Measurements from ENCODE around the gene ZBTB32. TPM values are rescaled to one million over a fixed set of nuclear protein-coding genes. Genes with fewer than 3 reads are reported as not detected.

The ZBTB32 gene
- total RNA-seq, 1 experiment from 2014 or later = not detected

DNA sequence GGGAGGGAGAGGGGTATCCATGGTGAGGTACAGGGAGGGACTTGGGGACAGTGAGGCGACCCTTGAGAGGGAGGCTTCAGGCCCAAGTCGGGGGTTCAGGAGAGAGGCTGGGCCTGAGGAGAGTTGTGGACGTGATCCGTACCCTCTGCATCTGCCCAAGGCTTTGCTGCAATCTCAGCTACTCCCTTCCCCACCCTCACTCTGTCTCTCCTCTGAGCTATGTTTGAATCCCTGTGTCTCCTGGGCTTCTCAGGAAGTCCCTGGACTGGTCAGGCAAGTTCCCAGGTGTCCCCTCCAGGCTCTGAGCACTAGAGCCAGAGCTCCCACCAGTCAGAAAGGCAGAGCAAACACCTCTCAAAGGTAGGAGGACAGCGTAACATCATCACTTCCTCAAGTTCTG is 45.8 kb downstream of the ZBTB32 start:
- DNase-seq (ENCODE audit: low read depth) = no peak

GRCh38 chr19:35751839-35752745 is 47.7 kb downstream of the ZBTB32 start:
- DNase-seq (ENCODE audit: low read depth) = no peak

GRCh38 chr19:35752746-35753350 is 48.5 kb downstream of the ZBTB32 start:
- no peak for DNase-seq (ENCODE audit: low read depth)

DNA sequence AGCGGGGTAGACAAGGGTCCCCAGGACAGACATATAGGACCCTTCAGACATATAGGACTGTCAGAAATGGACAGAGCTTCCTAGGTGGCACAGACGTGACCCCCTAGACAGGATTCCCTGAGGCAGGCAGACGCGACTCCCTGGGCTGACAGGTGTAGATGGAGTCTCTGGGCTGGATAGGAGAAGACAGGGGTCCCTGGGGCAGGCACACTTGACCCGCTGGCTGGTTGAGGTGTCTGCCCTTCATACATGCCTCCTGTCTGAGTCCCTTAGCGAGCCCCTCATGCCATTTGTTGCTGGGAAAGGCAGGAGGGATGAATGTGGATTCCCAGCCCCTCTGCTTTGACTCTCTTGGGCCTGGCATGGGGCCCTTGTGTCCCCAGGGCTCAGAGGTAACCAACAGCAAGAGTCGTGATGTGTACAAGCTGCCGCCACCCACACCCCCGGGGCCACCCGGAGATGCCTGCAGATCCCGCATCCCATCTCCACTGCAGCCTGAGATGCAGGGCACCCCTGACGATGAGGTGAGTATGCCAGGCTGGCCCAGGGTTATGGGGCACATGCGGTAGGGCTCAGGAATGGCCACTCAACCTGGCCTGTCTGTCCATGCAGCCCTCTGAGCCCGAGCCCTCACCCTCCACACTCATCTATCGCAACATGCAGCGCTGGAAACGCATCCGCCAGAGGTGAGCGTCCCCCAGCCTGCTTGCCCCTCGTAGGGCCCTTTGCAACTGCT is 49.4 kb downstream of the ZBTB32 start:
- DNase-seq (ENCODE audit: low read depth) = no peak

DNA sequence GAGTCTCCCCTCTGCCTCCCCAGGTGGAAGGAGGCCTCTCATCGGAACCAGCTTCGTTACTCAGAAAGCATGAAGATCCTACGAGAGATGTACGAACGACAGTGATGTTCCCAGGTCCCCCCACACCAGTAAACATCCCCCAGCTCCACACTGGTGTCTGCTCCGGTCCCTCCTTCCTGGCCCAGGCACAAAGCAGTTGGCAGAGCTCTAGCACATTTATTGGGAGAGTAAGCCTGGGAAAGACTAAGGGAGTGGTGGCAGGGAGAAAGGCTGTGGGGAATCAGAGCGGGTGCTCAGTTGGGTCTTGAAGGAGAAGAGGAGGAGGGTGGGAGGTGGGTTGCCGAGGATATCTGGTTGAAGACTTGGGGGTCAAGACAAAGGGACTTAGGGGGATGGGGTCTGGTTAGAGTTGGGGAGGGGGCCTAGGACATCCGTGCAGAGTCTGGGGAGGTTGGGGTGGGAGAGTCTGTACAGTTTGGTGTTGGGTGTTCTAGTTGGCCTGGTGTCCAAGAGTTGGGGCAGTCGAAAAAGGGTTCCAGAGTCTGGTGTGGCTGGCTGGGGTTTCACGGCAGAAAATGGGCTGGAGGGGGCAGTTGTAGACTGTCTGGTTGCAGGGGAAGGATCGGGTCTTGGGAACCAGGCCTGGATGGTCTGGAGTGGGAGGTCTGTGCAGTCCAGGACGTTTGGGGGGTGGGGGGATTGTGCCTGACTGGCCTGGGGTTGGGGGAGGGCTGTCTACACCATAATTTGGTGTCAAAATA is 50.2 kb downstream of the ZBTB32 start:
- no peak for DNase-seq (ENCODE audit: low read depth)

GRCh38 chr19:35755131-35755549 is 50.8 kb downstream of the ZBTB32 start:
- DNase-seq (ENCODE audit: low read depth) = no peak

- no peak for DNase-seq (ENCODE audit: low read depth)
These were observed 51.4 kb downstream of the ZBTB32 start for GRCh38 chr19:35755550-35756376.

GRCh38 chr19:35756377-35757230 is 52.2 kb downstream of the ZBTB32 start, which contains the start of gene HSPB6:
Gene HSPB6 (minus strand): TSS chr19:35757029. CDS start chr19:35757008, 21 bp downstream.
- no peak for DNase-seq (ENCODE audit: low read depth)

DNA sequence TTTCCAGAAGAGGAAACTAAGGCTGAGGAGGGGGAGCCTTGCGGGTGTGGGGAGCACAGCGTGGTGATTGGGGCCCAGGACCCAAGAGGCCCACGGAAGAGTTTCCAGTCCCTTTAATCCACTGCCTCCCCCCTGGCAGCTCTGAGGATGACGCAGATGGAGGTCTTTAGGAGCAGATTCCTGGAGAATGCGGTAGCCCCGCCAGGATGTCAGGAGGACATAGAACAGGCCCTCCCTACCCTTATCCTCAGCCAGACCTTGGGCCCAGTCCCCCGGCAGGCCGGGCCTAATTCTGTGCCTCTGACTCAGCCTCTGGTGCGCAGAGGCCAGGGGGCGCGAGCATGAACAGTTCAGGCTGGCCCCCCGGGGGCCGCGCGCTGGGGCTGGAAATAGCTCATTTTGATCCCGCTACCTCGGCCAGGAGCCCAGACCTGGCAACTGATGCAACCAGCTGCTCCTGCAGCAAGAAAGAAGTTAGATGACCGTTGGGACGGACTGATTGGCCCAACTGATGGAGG is 52.9 kb downstream of the ZBTB32 start:
- peak; percentile 72 for DNase-seq (ENCODE audit: low read depth)

DNA sequence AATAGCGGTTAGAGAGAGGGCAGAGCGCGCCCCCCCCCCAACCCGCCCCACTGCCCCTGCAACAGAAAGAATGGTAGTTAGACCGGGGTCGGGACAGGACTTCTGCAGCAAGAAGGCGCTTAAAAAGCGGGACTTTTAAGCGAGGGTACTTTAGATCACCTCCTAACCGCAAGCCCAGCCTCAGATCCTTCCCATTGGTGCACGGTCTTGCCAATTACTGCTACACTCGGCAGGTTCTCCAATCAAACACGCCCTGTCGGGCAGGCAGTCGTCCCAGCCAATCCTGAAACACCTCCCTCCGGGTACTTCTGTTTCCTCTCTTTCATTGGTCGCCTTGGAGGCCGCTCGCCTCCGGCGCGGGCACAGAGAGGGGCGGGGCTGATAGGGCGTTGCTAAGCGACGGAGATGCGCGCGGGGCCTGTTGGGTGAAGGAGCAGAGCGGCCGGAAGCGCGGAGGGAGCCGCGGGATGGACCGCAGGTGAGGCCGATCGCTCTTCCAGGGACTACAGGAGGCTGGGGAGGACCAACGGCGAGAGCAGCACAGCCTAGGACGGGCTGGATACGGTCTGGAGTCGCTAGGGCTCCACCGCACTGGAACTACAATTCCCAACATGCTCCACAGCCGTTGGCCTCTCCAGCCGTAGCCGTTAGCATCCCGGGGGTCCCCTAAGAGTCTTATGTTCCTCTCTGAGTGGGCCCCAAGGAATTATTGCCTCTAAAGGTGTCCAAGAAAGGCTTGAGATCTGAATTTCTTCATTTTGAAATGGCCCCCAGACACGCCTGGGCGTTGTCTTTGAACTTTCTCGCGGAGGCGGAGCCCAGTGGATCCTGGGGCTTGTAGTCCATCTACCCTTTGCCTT is 53.6 kb downstream of the ZBTB32 start, which contains the start of gene PROSER3:
PROSER3 (plus strand) TSS at position 428 of the 860 bp plus-strand sequence; CDS start at position 468, 40 bp downstream.
- DNase-seq (ENCODE audit: low read depth) = peak; percentile 99

DNA sequence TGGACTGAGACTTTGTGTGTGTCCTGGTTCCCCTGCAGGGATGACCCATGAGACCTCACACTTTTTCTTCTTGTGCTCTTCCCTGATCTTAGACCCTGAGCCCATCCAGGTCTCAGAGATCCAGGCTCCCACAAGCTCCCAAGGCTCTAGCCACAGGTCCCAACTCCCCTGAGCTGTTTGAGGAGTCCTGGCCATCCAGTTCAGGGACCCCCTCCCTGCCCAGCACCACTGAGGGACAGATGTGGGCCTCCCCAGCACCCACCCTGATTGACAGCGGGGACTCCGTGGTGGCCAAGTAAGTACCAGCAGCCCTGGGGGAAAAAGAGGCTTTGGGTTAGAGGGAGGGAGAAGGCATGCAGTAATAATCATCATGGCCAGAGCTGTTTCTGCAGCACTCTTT is 55.3 kb downstream of the ZBTB32 start:
- DNase-seq (ENCODE audit: low read depth) = no peak

GRCh38 chr19:35760711-35761349 is 56.5 kb downstream of the ZBTB32 start:
- DNase-seq (ENCODE audit: low read depth) = peak; percentile 49

DNA sequence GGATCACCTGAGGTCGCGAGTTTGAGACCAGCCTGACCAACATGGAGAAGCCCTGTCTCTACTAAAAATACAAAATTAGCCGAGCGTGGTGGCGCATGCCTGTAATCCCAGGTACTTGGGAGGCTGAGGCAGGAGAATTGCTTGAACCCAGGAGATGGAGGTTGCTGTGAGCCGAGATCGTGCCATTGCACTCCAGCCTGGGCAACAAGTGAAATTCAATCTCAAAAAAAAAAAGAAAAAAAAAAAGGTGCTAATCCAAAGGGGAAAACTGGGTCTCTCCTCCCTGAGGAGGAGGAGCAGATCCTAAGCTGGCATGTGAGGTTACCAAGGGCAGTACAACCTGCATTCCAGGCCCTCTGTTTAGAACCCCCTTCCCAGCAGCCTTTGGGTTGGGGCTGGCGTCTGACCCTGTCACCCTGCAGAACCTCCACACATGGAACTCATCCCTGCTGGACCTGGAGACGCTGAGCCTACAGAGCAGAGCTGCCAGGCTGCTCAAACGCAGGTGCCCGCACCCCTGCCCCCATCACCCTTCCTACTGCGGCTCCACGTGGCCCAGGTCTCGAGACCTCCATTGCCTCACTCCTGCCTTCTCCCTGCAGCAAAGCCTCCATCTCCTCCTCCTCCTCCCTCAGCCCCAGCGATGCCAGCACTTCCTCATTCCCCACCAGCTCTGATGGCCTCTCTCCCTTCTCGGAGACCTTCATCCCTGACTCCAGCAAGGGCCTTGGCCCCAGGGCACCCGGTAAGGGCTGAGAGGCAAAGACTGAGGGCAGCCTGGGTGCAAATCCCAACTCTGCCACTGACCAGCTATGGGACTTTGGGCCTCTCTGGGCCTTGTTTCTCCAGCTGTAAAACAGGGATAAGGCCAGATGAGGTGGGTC is 60.3 kb downstream of the ZBTB32 start:
- no peak for DNase-seq (ENCODE audit: low read depth)
